Lower leg skin (tissue), 4 donors: Measurements from ENCODE around the gene SIX4. TPM values are rescaled to one million over a fixed set of nuclear protein-coding genes. Genes with fewer than 3 reads are reported as not detected.
"Not testable (repeated sequence)": the region's sequence is repeated elsewhere in the genome, so short reads cannot be mapped to it uniquely, and the experiment has no call there.

Source experiments
- DNase-seq, 2 donors: peaks; one replicate each; pipeline ENCODE4 v3.0.0-alpha.2; 2019; ENCODE audit warnings: low spot score in 2 of 2
- H3K4me3 ChIP-seq: fragments of 200-600 bp; sonication (generic); 2 replicates; pipeline ENCODE4 v1.5.1; 2017; ENCODE audit warnings: mild to moderate bottlenecking, low read depth; ENCODE audit not compliant: poor library complexity, severe bottlenecking
- CTCF ChIP-seq, 3 donors: fragments of 450-650 bp; IDR thresholded peaks; one replicate each; pipeline ENCODE4 v1.5.1; 2016; ENCODE audit warnings: antibody characterized with exemption in 3 of 3, mild to moderate bottlenecking in 3 of 3, moderate library complexity in 2 of 3
- POLR2A ChIP-seq, 2 donors: fragments of 450-650 bp; IDR thresholded peaks; one replicate each; pipeline ENCODE4 v1.6.1; 2016 to 2017; ENCODE audit warnings: antibody characterized with exemption in 2 of 2, mild to moderate bottlenecking in 1 of 2, moderate library complexity in 1 of 2
- WGBS, 2 donors: methylation state at CpG; one replicate each; pipeline ENCODE4 v1.1.5; 2018; 5-methylcytosine and 5-hydroxymethylcytosine counted together
- intact Hi-C: fragments of 100-400 bp; cut with DNase I; formaldehyde crosslinking; loops from one replicate; pipeline ENCODE4 v1.15.0; 2023; ENCODE audit warnings: low total_unique reads
- total RNA-seq, 4 donors: library from RNA; depleted of rRNA; stranded (reverse); fragments of >200 nt; gene quantifications; one replicate each; pipeline ENCODE4 v1.1.0, GENCODE V29; 2016

SIX4 gene
- total RNA-seq, 4 donors from 2014 or later: 0.38 to 0.98 (median 0.60) TPM

- TF ChIP-seq POLR2A (IDR thresholded peaks at IDR 0.05): no peak
- no peak for TF ChIP-seq CTCF (IDR thresholded peaks at IDR 0.05)
- 84 to 87% methylated on average over 4 of the region's 4 CpGs for WGBS, 2 donors
- no peak overlapping the region for H3K4me3 ChIP-seq
- intact Hi-C loops: no loop called here
- no peak for DNase-seq
Measured at GRCh38 chr14:60738843-60739508, 14.8 kb upstream of the SIX4 start.

- WGBS, 2 donors: 16 to 21% methylated on average over 4 of the region's 4 CpGs
- DNase-seq: no peak
- no peak overlapping the region for H3K4me3 ChIP-seq
- intact Hi-C loops: no loop called here
- no peak for TF ChIP-seq CTCF (IDR thresholded peaks at IDR 0.05)
- TF ChIP-seq POLR2A (IDR thresholded peaks at IDR 0.05): no peak
Measured at GRCh38 chr14:60736494-60736893, 12.3 kb upstream of the SIX4 start.

- no peak for DNase-seq
- intact Hi-C loops: no loop called here
- WGBS, 2 donors: 7 to 14% methylated on average over 5 of the region's 5 CpGs
- no peak overlapping the region for H3K4me3 ChIP-seq
- TF ChIP-seq POLR2A (IDR thresholded peaks at IDR 0.05) (no peak), CTCF (IDR thresholded peaks at IDR 0.05) (no peak)
Measured at GRCh38 chr14:60735416-60735815, 11.3 kb upstream of the SIX4 start.

- WGBS, 2 donors: 2 to 3% methylated on average over 33 of the region's 33 CpGs
- intact Hi-C loops: no loop called here
- no peak for TF ChIP-seq CTCF (IDR thresholded peaks at IDR 0.05)
- no peak for TF ChIP-seq POLR2A (IDR thresholded peaks at IDR 0.05)
- DNase-seq: peak; percentile 59 to 93
- peak within 1 kb of the TSS; percentile 79 for H3K4me3 ChIP-seq
Measured at GRCh38 chr14:60734465-60735242, 10.5 kb upstream of the SIX4 start, which contains the start of gene MNAT1. Gene MNAT1 (plus strand): TSS chr14:60734761. CDS start chr14:60734863, 102 bp downstream.

- TF ChIP-seq CTCF (IDR thresholded peaks at IDR 0.05): no peak
- TF ChIP-seq POLR2A (IDR thresholded peaks at IDR 0.05): no peak
- intact Hi-C loops: no loop called here
- H3K4me3 ChIP-seq: no peak overlapping the region
- no peak for DNase-seq
- WGBS, 2 donors: 73 to 74% methylated on average over 4 of the region's 4 CpGs
Measured at GRCh38 chr14:60732840-60733483, 8.8 kb upstream of the SIX4 start.

- 94 to 97% methylated on average over 5 of the region's 5 CpGs for WGBS, 2 donors
- DNase-seq, H3K4me3 ChIP-seq, intact Hi-C loops: not testable (repeated sequence)
Measured at GRCh38 chr14:60731291-60731690, 7.1 kb upstream of the SIX4 start.
